NT2/D1 (cell line): ENCODE measurements around the gene BEAN1.

ENCODE experiments used
- SUZ12 ChIP-seq: IDR thresholded peaks from 2 replicates; pipeline ENCODE4 v1.6.1; 2011; ENCODE audit not compliant: insufficient read length, insufficient read depth; ENCODE audit errors: extremely low read depth
- ZNF274 ChIP-seq: IDR thresholded peaks from 2 replicates; pipeline ENCODE4 v1.6.1; 2011; ENCODE audit warnings: mild to moderate bottlenecking, low read depth, low read length

DNA sequence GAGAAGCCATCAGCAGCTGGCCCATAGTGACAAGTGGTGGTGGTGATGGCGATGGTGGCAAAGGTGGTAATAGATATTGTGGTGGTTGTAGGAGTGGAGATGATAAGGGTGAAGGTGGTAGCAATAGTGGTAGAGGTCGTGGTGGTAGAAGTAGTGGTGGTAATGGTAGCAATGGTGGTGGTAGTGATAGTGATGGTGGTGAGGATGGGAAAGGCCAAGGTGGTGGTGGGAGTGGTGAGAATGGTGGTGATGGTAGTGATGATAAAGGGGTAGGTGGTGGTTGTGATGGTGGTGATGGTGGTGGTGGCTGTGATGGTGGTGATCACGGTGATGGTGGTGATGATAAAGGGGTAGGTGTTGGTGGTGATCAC lies 47.5 kb upstream of the BEAN1 start:
- TF ChIP-seq SUZ12, result no peak
- no peak for TF ChIP-seq ZNF274
